Fibroblast of pulmonary artery (primary cell): ENCODE measurements around the gene SNAP25.

ENCODE experiments used
- DNase-seq: peaks from one replicate; pipeline ENCODE4 v3.0.0-alpha.2; 2010; ENCODE audit warnings: low read depth
- H3K4me3 ChIP-seq: replicated peaks from 2 replicates; pipeline ENCODE4 v1.5.1; 2011; ENCODE audit warnings: low read depth, mild to moderate bottlenecking, control low read depth, low read length, moderate library complexity
- TF ChIP-seq, protein P1 (sequence below): IDR thresholded peaks from 2 replicates; pipeline ENCODE4 v1.5.1; 2011; ENCODE audit warnings: mild to moderate bottlenecking, control low read depth, low read length, inconsistent platforms; ENCODE audit errors: missing control alignments

The SNAP25 gene

DNA sequence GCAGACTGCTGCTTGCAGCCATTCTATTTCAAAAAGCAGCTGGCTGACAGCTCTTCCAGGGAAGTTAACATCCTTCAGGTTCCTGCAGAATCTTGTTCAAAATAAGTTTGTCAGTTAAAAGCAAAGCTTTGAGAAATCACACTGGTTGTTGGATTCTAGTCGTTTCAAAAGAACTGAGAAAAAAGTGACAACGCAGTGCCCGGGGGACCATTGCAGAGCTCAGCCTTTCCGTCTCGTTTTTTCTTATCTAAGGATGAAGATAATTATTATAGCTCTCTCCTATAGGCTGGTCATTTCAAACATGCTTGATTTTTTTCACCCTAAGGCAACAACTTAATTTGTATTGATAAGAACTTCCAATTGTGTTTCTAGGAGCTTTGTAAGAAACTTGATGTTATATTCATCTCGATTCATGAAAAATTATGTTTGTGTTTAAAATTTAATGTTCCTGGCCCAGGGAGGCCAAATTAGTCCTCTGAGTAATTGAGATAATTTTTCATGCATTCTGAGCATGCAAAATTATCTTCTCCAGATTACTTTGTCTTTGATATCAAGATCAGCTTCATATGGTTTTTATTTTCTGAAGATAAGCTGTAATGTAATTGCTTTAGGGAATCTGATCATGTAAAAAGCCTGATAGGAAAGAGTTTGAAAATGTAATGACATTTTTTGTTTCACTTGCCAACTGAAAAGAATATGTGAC, 58.4 kb downstream of the SNAP25 start:
- H3K4me3 ChIP-seq, result no peak overlapping the region
- TF ChIP-seq, protein P1, sequence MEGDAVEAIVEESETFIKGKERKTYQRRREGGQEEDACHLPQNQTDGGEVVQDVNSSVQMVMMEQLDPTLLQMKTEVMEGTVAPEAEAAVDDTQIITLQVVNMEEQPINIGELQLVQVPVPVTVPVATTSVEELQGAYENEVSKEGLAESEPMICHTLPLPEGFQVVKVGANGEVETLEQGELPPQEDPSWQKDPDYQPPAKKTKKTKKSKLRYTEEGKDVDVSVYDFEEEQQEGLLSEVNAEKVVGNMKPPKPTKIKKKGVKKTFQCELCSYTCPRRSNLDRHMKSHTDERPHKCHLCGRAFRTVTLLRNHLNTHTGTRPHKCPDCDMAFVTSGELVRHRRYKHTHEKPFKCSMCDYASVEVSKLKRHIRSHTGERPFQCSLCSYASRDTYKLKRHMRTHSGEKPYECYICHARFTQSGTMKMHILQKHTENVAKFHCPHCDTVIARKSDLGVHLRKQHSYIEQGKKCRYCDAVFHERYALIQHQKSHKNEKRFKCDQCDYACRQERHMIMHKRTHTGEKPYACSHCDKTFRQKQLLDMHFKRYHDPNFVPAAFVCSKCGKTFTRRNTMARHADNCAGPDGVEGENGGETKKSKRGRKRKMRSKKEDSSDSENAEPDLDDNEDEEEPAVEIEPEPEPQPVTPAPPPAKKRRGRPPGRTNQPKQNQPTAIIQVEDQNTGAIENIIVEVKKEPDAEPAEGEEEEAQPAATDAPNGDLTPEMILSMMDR, result no peak
- no peak for DNase-seq

GRCh38 chr20:10277616-10278015, 59.0 kb downstream of the SNAP25 start:
- TF ChIP-seq, protein P1, result no peak
- no peak overlapping the region for H3K4me3 ChIP-seq
- DNase-seq, result no peak

DNA sequence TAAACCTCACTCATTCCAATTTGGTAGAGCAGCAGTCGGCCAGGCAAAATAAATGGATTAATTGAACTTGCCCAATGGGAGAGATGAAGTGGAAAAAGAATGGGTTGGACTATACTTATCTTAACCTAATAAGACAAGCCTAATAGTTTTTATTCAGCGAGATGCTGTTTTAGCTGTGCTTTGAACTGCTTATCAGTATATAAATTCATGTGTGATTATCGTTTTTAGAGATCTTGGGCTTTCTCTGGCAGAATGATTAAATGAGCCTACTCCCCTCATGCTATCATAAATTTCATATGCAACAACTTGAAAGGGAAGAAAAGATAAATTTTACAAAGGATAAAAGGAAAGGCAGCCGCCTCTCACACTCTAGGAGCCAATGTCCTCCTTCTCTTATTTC, 59.8 kb downstream of the SNAP25 start:
- TF ChIP-seq, protein P1, result no peak
- H3K4me3 ChIP-seq, result no peak overlapping the region
- no peak for DNase-seq

- DNase-seq, result peak; percentile 11
- no peak overlapping the region for H3K4me3 ChIP-seq
- TF ChIP-seq, protein P1, result no peak
These were observed 61.6 kb downstream of the SNAP25 start for GRCh38 chr20:10280018-10280908.

GRCh38 chr20:10281911-10282310, 63.3 kb downstream of the SNAP25 start:
- no peak for DNase-seq
- TF ChIP-seq, protein P1, result no peak
- no peak overlapping the region for H3K4me3 ChIP-seq

- H3K4me3 ChIP-seq, result no peak overlapping the region
- DNase-seq, result peak; percentile 10
- TF ChIP-seq, protein P1, result no peak
These were observed 64.4 kb downstream of the SNAP25 start for GRCh38 chr20:10282979-10283456.
